Colonic mucosa (tissue), 4 donors: ENCODE measurements around the gene NGEF. TPM values are rescaled to one million over a fixed set of nuclear protein-coding genes. Genes with fewer than 3 reads are reported as not detected.
A peak's percentile ranks its signal among the peaks of the same experiment; 100 is the strongest.
"Not testable (repeated sequence)": the region's sequence is repeated elsewhere in the genome, so short reads cannot be mapped to it uniquely, and the experiment has no call there.

Experiments
- DNase-seq: peaks from one replicate; pipeline ENCODE4 v3.0.0-alpha.2; 2020
- H3K27ac ChIP-seq: fragments of 200-600 bp; one replicate; pipeline ENCODE4 v1.8.0; 2021
- H3K27me3 ChIP-seq: fragments of 200-600 bp; one replicate; pipeline ENCODE4 v1.8.0; 2021
- H3K36me3 ChIP-seq: fragments of 200-600 bp; one replicate; pipeline ENCODE4 v1.8.0; 2021
- H3K4me1 ChIP-seq: fragments of 200-600 bp; one replicate; pipeline ENCODE4 v1.8.0; 2021; ENCODE audit warnings: mild to moderate bottlenecking
- H3K4me3 ChIP-seq: fragments of 200-600 bp; one replicate; pipeline ENCODE4 v1.8.0; 2021
- H3K9ac ChIP-seq, 2 donors: one replicate each; pipeline ENCODE4 v1.7.0; 2013; ENCODE audit warnings: control low read depth in 2 of 2, low read depth in 2 of 2, low read length in 2 of 2
- H3K9me3 ChIP-seq: fragments of 200-600 bp; one replicate; pipeline ENCODE4 v1.8.0; 2021
- CTCF ChIP-seq: fragments of 200-600 bp; IDR thresholded peaks from one replicate; pipeline ENCODE4 v1.8.0; 2022; ENCODE audit warnings: antibody characterized with exemption, mild to moderate bottlenecking
- intact Hi-C: fragments of 100-400 bp; cut with DNase I; formaldehyde crosslinking; loops from one replicate; pipeline ENCODE4 v1.14.1; 2022
- total RNA-seq, 2 donors: library from RNA; stranded (reverse); fragmentation: NEBNext Ultra II Directional in 1 of 2; extraction: Animal tissue kit (Norgen Biotek cat#: 25700) in 1 of 2; gene quantifications; one replicate each; pipeline ENCODE4 v1.2.1, GENCODE V29; 2021
- donor health status: healthy.
- donor health status: DM: no; HTN: no; CAD: no.
- donor health status: DM: no; HTN: no; CAD: no.

NGEF gene
- total RNA-seq, 2 donors from 2014 or later: 25.6 to 34.0 TPM

GRCh38 chr2:232857158-232857563, 155.9 kb downstream of the NGEF start:
- intact Hi-C loops: no loop called here
- H3K36me3 ChIP-seq: no peaks in the 10 kb centered on the region
- no peaks in the 10 kb centered on the region for H3K27me3 ChIP-seq
- H3K4me3 ChIP-seq: no peak overlapping the region
- no peaks in the 10 kb centered on the region for H3K9me3 ChIP-seq
- no peak for DNase-seq
- no peak for TF ChIP-seq CTCF
- H3K4me1 ChIP-seq: no peaks in the 10 kb centered on the region
- no peak overlapping the region for H3K27ac ChIP-seq
- peak overlapping the region in 1 of 2 donors; percentile 4 for H3K9ac ChIP-seq

- Histone ChIP-seq H3K9ac (no peak overlapping the region), H3K27me3 (no peaks in the 10 kb centered on the region), H3K36me3 (no peaks in the 10 kb centered on the region), H3K4me3 (no peak overlapping the region), H3K9me3 (no peaks in the 10 kb centered on the region), H3K27ac (no peak overlapping the region), H3K4me1 (no peaks in the 10 kb centered on the region)
- DNase-seq: peak; percentile 64
- no peak for TF ChIP-seq CTCF
- intact Hi-C loops: loop anchor here (5.0 kb wide), 2 partner anchors 178 to 203 kb away; partner anchors contain the start of gene NEU2
Observed at GRCh38 chr2:232854082-232854481, 159.0 kb downstream of the NGEF start.

- Histone ChIP-seq H3K27ac (no peak overlapping the region), H3K27me3 (no peaks in the 10 kb centered on the region), H3K4me1 (no peaks in the 10 kb centered on the region), H3K9me3 (no peaks in the 10 kb centered on the region), H3K36me3 (no peaks in the 10 kb centered on the region), H3K4me3 (no peak overlapping the region), H3K9ac (no peak overlapping the region)
- no peak for DNase-seq
- no peak for TF ChIP-seq CTCF
- intact Hi-C loops: loop anchor here (5.0 kb wide), 2 partner anchors 180 to 205 kb away; partner anchors contain the start of gene NEU2
Observed at GRCh38 chr2:232852676-232853075, 160.4 kb downstream of the NGEF start.

- not testable (repeated sequence) for H3K4me1 ChIP-seq, DNase-seq, H3K4me3 ChIP-seq, H3K36me3 ChIP-seq, H3K9me3 ChIP-seq, H3K27me3 ChIP-seq, H3K27ac ChIP-seq, H3K9ac ChIP-seq
- intact Hi-C loops: loop anchor here (5.0 kb wide), 2 partner anchors 180 to 205 kb away; partner anchors contain the start of gene NEU2
Observed at GRCh38 chr2:232852081-232852480, 161.0 kb downstream of the NGEF start.

- Histone ChIP-seq H3K4me1 (no peaks in the 10 kb centered on the region), H3K27ac (no peak overlapping the region), H3K27me3 (no peaks in the 10 kb centered on the region), H3K9ac (no peak overlapping the region), H3K36me3 (peaks cover under 1% of the 10 kb centered on the region), H3K9me3 (no peaks in the 10 kb centered on the region), H3K4me3 (no peak overlapping the region)
- intact Hi-C loops: loop anchor here (5.0 kb wide), 2 partner anchors 182 to 207 kb away; partner anchors contain the start of gene NEU2
- no peak for TF ChIP-seq CTCF
- no peak for DNase-seq
Observed at GRCh38 chr2:232850039-232850438, 163.0 kb downstream of the NGEF start.

GRCh38 chr2:232846055-232846454, 167.0 kb downstream of the NGEF start:
- intact Hi-C loops: loop anchor here (5.0 kb wide), 1 partner anchor 406 kb away; the partner anchor contains the start of gene ATG16L1
- no peaks in the 10 kb centered on the region for H3K4me1 ChIP-seq
- no peak for DNase-seq
- no peak overlapping the region for H3K4me3 ChIP-seq
- TF ChIP-seq CTCF: no peak
- no peak overlapping the region for H3K9ac ChIP-seq
- H3K27me3 ChIP-seq: no peaks in the 10 kb centered on the region
- peaks cover 8% of the 10 kb centered on the region for H3K36me3 ChIP-seq
- H3K27ac ChIP-seq: no peak overlapping the region
- H3K9me3 ChIP-seq: no peaks in the 10 kb centered on the region
